Kidney (tissue), 14 donors: ENCODE data around the gene AEBP2. TPM values are rescaled to one million over a fixed set of nuclear protein-coding genes. Genes with fewer than 3 reads are reported as not detected.

Source experiments
- DNase-seq, 5 donors: peaks; one replicate each; pipeline ENCODE4 v3.0.0-alpha.2; 2013 to 2020
- FAIRE-seq: peaks from 2 replicates; lab custom pipeline; 2012; peaks lifted over from hg19 to GRCh38; lab: Jason Lieb, UNC
- H3K27ac ChIP-seq, 2 donors: one replicate each; pipeline ENCODE4 v1.7.0; 2013; ENCODE audit warnings: low read depth in 2 of 2, low read length in 2 of 2, inconsistent platforms in 1 of 2
- H3K27me3 ChIP-seq: one replicate; pipeline ENCODE4 v1.7.1; 2013; ENCODE audit warnings: low read length, inconsistent platforms; ENCODE audit not compliant: control insufficient read depth, insufficient read depth
- H3K36me3 ChIP-seq, 3 donors: one replicate each; pipeline versions ENCODE4 v1.7.0 to v1.7.1; 2013; ENCODE audit warnings: low read length in 3 of 3, control low read depth in 1 of 3, inconsistent platforms in 1 of 3; ENCODE audit not compliant: insufficient read depth in 3 of 3, control insufficient read depth in 2 of 3
- H3K4me1 ChIP-seq, 3 donors: one replicate each; pipeline versions ENCODE4 v1.7.0 to v1.7.1; 2013; ENCODE audit warnings: low read length in 3 of 3, inconsistent platforms in 1 of 3, low read depth in 1 of 3; ENCODE audit not compliant: control insufficient read depth in 2 of 3, insufficient read depth in 2 of 3
- H3K4me3 ChIP-seq, 3 donors: one replicate each; pipeline versions ENCODE4 v1.7.0 to v1.8.1; 2013; ENCODE audit warnings: low read length in 3 of 3, control low read depth in 1 of 3, inconsistent platforms in 1 of 3
- H3K9ac ChIP-seq, 3 donors: one replicate each; pipeline versions ENCODE4 v1.7.0 to v1.7.1; 2013; ENCODE audit warnings: low read length in 3 of 3, control low read depth in 1 of 3, inconsistent platforms in 1 of 3
- H3K9me3 ChIP-seq, 3 donors: one replicate each; pipeline versions ENCODE4 v1.7.0 to v1.7.1; 2013; ENCODE audit warnings: low read length in 3 of 3, control low read depth in 1 of 3, inconsistent platforms in 1 of 3; ENCODE audit not compliant: control insufficient read depth in 2 of 3, insufficient read depth in 1 of 3
- CTCF ChIP-seq: IDR thresholded peaks from 3 replicates; pipeline ENCODE4 v1.5.1; 2012; ENCODE audit warnings: mild to moderate bottlenecking, moderate library complexity, borderline replicate concordance; ENCODE audit not compliant: insufficient read depth; ENCODE audit errors: extremely low read depth
- intact Hi-C: fragments of 100-400 bp; cut with DNase I; formaldehyde crosslinking; loops from one replicate; pipeline ENCODE4 v1.11.1; 2022
- polyA plus RNA-seq: library from polyadenylated mRNA; stranded (reverse); fragments of 350-450 nt; fragmentation: Illumina TruSeq; extraction: RNeasy Lipid Tissue Mini Kit (QIAGEN cat#74804); gene quantifications from one replicate; pipeline ENCODE4 v1.2.3, GENCODE V29; 2014; ENCODE audit warnings: low read depth, low replicate concordance; ENCODE audit not compliant: insufficient read depth
- total RNA-seq: library from RNA; stranded (reverse); fragmentation: NEBNext Ultra II Directional; extraction: Animal tissue kit (Norgen Biotek cat#: 25700); gene quantifications from one replicate; pipeline ENCODE4 v1.2.1, GENCODE V29; 2021
- donor health status: control.
- donor health status: control.
- donor health status: control.
- donor health status: control.
- donor health status: control.
- donor health status: DM: yes; HTN: yes; CAD: no.
- donor health status: Normal renal cell carcinoma (clear cell type).

Gene AEBP2
- total and polyA plus RNA-seq, 2 donors from 2014 or later, result 12.0 to 46.4 TPM

GRCh38 chr12:19440916-19441315 lies 1.6 kb downstream of the AEBP2 start:
- Histone ChIP-seq H3K36me3 (no peaks in the 10 kb centered on the region), H3K4me1 (peaks cover 0 to 8% (median 0%) of the 10 kb centered on the region in 3 donors), H3K27ac (peak overlapping the region in 1 of 2 donors; percentile 92), H3K9ac (peak overlapping the region; percentile 50 to 81 (median 55)), H3K9me3 (no peaks in the 10 kb centered on the region), H3K27me3 (no peaks in the 10 kb centered on the region), H3K4me3 (peak overlapping the region; percentile 68 to 94 (median 87))
- intact Hi-C loops, result no loop called here
- DNase-seq, result no peak
- no peak for TF ChIP-seq CTCF
- no peak for FAIRE-seq

DNA sequence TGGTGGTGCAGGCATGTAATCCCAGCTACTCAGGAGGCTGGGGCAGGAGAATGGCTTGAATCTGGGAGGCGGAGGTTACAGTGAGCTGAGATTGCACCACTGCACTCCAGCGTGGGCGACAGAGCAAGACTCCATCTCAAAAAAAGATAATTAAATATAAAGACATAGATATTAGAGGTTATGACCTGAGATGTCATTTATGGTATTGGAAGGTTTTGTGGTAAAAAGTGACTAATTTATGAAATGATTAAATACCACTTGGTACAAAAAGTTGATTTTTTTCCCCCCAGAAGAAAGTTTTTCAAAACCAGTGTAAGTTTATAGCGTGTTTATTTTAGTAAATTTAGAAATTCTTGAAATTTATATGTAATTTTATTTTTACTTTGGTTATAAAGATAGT lies 4.3 kb downstream of the AEBP2 start:
- no peaks in the 10 kb centered on the region for H3K9me3 ChIP-seq
- FAIRE-seq (no peak), DNase-seq (no peak)
- peaks cover 0 to 8% (median 0%) of the 10 kb centered on the region in 3 donors for H3K4me1 ChIP-seq
- H3K36me3 ChIP-seq, result no peaks in the 10 kb centered on the region
- H3K4me3 ChIP-seq, result no peak overlapping the region
- TF ChIP-seq CTCF, result no peak
- no peak overlapping the region for H3K27ac ChIP-seq
- H3K27me3 ChIP-seq, result no peaks in the 10 kb centered on the region
- no peak overlapping the region for H3K9ac ChIP-seq
- intact Hi-C loops, result no loop called here

DNA sequence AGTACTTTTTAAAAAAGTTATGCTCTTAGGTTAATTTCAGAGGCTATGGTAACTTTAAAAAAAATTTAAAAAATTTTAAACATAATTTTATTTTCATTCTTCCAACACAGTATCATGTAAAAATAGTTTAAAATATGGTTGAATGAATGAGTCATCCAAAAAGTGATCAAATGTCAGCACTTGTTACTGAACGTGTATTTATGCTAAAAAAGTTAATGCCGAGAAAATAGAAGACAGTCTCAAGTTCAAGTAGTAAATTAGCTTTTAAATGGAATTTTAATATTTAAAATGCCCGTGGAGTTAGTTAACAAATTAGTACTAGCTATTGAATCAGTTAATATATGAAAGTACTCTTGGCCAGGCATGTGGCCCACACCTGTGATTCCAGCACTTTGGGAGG lies 4.8 kb downstream of the AEBP2 start:
- no peak for TF ChIP-seq CTCF
- Histone ChIP-seq H3K9me3 (no peaks in the 10 kb centered on the region), H3K9ac (no peak overlapping the region), H3K36me3 (no peaks in the 10 kb centered on the region), H3K4me1 (peaks cover 0 to 8% (median 0%) of the 10 kb centered on the region in 3 donors), H3K27ac (no peak overlapping the region), H3K4me3 (peak overlapping the region in 1 of 3 donors; percentile 18), H3K27me3 (no peaks in the 10 kb centered on the region)
- DNase-seq, result no peak
- intact Hi-C loops, result no loop called here
- peak; percentile 51 for FAIRE-seq

DNA sequence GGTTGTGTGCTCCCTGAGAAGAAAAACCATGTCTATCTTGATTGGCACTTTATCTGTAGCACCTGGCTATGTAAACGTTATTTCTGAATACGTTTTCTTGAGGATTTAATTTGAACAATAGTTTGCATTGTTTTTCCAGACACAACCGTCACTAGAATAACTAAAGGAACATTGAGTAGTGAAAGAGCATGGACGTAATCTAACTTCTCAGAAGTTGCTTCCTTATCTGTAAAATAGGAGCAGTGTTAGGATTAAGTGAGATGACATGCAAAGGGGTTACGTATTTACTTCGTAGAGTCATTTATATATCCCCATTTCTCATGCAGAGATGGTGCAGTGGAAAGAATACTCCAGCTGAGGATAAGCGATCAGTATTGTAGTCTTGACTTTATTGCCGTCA lies 8.1 kb downstream of the AEBP2 start:
- no peaks in the 10 kb centered on the region for H3K9me3 ChIP-seq
- FAIRE-seq (no peak), DNase-seq (no peak)
- H3K4me1 ChIP-seq, result peaks cover 0 to 5% (median 0%) of the 10 kb centered on the region in 3 donors
- no peaks in the 10 kb centered on the region for H3K36me3 ChIP-seq
- no peaks in the 10 kb centered on the region for H3K27me3 ChIP-seq
- TF ChIP-seq CTCF, result no peak
- H3K4me3 ChIP-seq, result no peak overlapping the region
- no peak overlapping the region for H3K9ac ChIP-seq
- intact Hi-C loops, result no loop called here
- H3K27ac ChIP-seq, result no peak overlapping the region
